Transverse colon (tissue), 4 donors: ENCODE results near the gene COL20A1. TPM values are rescaled to one million over a fixed set of nuclear protein-coding genes. Genes with fewer than 3 reads are reported as not detected.

ENCODE experiments used
- DNase-seq: peaks from one replicate; pipeline ENCODE4 v3.0.0-alpha.2; 2019
- H3K27ac ChIP-seq, 4 donors: fragments of 200-600 bp; sonication (generic); 2 replicates each; pipeline ENCODE4 v1.5.1; 2016 to 2018; ENCODE audit warnings: inconsistent platforms in 4 of 4
- H3K27me3 ChIP-seq: fragments of 200-600 bp; sonication (generic); 2 replicates; pipeline ENCODE4 v1.5.1; 2017; ENCODE audit warnings: inconsistent platforms
- H3K36me3 ChIP-seq, 4 donors: fragments of 200-600 bp; sonication (generic); 2 replicates each; pipeline ENCODE4 v1.5.1; 2017 to 2019; ENCODE audit warnings: inconsistent platforms in 4 of 4
- H3K4me1 ChIP-seq, 4 donors: fragments of 200-600 bp; sonication (generic); 2 replicates each; pipeline ENCODE4 v1.5.1; 2017 to 2020; ENCODE audit warnings: inconsistent platforms in 4 of 4
- H3K4me3 ChIP-seq, 4 donors: fragments of 200-600 bp; sonication (generic); 1 replicate in 1 of 4; 2 replicates in 3 of 4; pipeline versions ENCODE4 v1.5.1 to v1.6.1; 2017 to 2019; ENCODE audit warnings: inconsistent platforms in 4 of 4
- H3K9me3 ChIP-seq, 2 donors: fragments of 200-600 bp; sonication (generic); 2 replicates each; pipeline ENCODE4 v1.5.1; 2017 to 2019; ENCODE audit warnings: inconsistent platforms in 2 of 2
- CTCF ChIP-seq, 5 experiments: fragments of 200-600 bp in 3 of 5; fragments of 450-650 bp in 2 of 5; sonication (generic) in 3 of 5; IDR thresholded peaks; 1 replicate in 2 of 5; 2 replicates in 3 of 5; pipeline ENCODE4 v1.5.1; 2016 to 2017; ENCODE audit warnings: antibody characterized with exemption in 5 of 5, inconsistent platforms in 3 of 5, mild to moderate bottlenecking in 2 of 5, moderate library complexity in 1 of 5
- EP300 ChIP-seq: sonication (generic); formaldehyde crosslinking; IDR thresholded peaks from one replicate; pipeline ENCODE4 v1.6.1; 2017; ENCODE audit warnings: antibody characterized with exemption, low read depth
- POLR2A ChIP-seq: fragments of 450-650 bp; IDR thresholded peaks from one replicate; pipeline ENCODE4 v1.6.1; 2016; ENCODE audit warnings: antibody characterized with exemption, mild to moderate bottlenecking, moderate library complexity
- POLR2AphosphoS5 ChIP-seq, 3 donors: sonication (generic); formaldehyde crosslinking; IDR thresholded peaks; one replicate each; pipeline ENCODE4 v1.6.1; 2016; ENCODE audit warnings: antibody characterized with exemption in 3 of 3
- WGBS, 2 donors: methylation state at CpG; one replicate each; pipeline ENCODE4 v1.1.5; 2018; ENCODE audit warnings: low coverage in 1 of 2; 5-methylcytosine and 5-hydroxymethylcytosine counted together
- in situ Hi-C, 4 donors: fragments of 200-750 bp; cut with MboI; loops; one replicate each; pipeline versions ENCODE4 v1.15.0 to v1.15.1; 2017; ENCODE audit warnings: low sequenced_read_pairs in 3 of 4, low pct_ligation_motif_present in 1 of 4, low pct_unique_long_range_greater_than_20kb in 1 of 4
- intact Hi-C: fragments of 100-400 bp; cut with DNase I; formaldehyde crosslinking; loops from one replicate; pipeline ENCODE4 v1.15.1; 2023; ENCODE audit warnings: low total_unique reads
- total RNA-seq, 4 donors: library from RNA; depleted of rRNA; stranded (reverse); fragments of >200 nt; gene quantifications; one replicate each; pipeline ENCODE4 v1.1.0, GENCODE V29; 2016

The COL20A1 gene
- total RNA-seq, 4 donors from 2014 or later: 43.8 TPM; not detected in 3

GRCh38 chr20:63346131-63347080 lies 53.4 kb downstream of the COL20A1 start:
- H3K4me3 ChIP-seq: no peak overlapping the region
- no peak overlapping the region for H3K27ac ChIP-seq
- no peak for DNase-seq
- H3K9me3 ChIP-seq: no peaks in the 10 kb centered on the region
- no peaks in the 10 kb centered on the region for H3K4me1 ChIP-seq
- in situ Hi-C loops (no loop called here), intact Hi-C loops (no loop called here)
- H3K36me3 ChIP-seq: no peaks in the 10 kb centered on the region
- H3K27me3 ChIP-seq: peaks cover 18% of the 10 kb centered on the region
- 39 to 64% methylated on average over 3 to 40 of the region's 50 CpGs for whole genome bisulfite sequencing, 2 donors
- no peak for TF ChIP-seq EP300
- no peak for TF ChIP-seq POLR2A
- TF ChIP-seq CTCF (IDR thresholded peaks at IDR 0.05): no peak
- TF ChIP-seq POLR2AphosphoS5 (IDR thresholded peaks at IDR 0.05): no peak

- no peaks in the 10 kb centered on the region for H3K9me3 ChIP-seq
- no peaks in the 10 kb centered on the region for H3K36me3 ChIP-seq
- intact Hi-C loops: no loop called here
- no peak for DNase-seq
- 81% methylated on average over 30 of the region's 33 CpGs; no CpG with 5 or more reads in 1 of the 2 donors for WGBS, 2 donors
- TF ChIP-seq POLR2A (no peak), CTCF (IDR thresholded peaks at IDR 0.05) (no peak), POLR2AphosphoS5 (IDR thresholded peaks at IDR 0.05) (no peak), EP300 (no peak)
- no peaks in the 10 kb centered on the region for H3K4me1 ChIP-seq
- no peak overlapping the region for H3K4me3 ChIP-seq
- in situ Hi-C loops: no loop called here
- no peak overlapping the region for H3K27ac ChIP-seq
- peaks cover 18% of the 10 kb centered on the region for H3K27me3 ChIP-seq
Measured at GRCh38 chr20:63347081-63347741, 54.2 kb downstream of the COL20A1 start.

- intact Hi-C loops (no loop called here), in situ Hi-C loops (no loop called here)
- Histone ChIP-seq H3K27me3 (peaks cover 19% of the 10 kb centered on the region), H3K4me1 (peaks cover 0 to 3% (median 0%) of the 10 kb centered on the region in 4 donors), H3K27ac (no peak overlapping the region), H3K36me3 (no peaks in the 10 kb centered on the region), H3K4me3 (no peak overlapping the region), H3K9me3 (no peaks in the 10 kb centered on the region)
- 81% methylated on average over 33 of the region's 46 CpGs; no CpG with 5 or more reads in 1 of the 2 donors for WGBS, 2 donors
- no peak for DNase-seq
- TF ChIP-seq POLR2A (no peak), EP300 (no peak), CTCF (IDR thresholded peaks at IDR 0.05) (no peak), POLR2AphosphoS5 (IDR thresholded peaks at IDR 0.05) (no peak)
Measured at GRCh38 chr20:63347950-63348827, 55.2 kb downstream of the COL20A1 start.
